Measurements from ENCODE around the gene BABAM2.

DNA sequence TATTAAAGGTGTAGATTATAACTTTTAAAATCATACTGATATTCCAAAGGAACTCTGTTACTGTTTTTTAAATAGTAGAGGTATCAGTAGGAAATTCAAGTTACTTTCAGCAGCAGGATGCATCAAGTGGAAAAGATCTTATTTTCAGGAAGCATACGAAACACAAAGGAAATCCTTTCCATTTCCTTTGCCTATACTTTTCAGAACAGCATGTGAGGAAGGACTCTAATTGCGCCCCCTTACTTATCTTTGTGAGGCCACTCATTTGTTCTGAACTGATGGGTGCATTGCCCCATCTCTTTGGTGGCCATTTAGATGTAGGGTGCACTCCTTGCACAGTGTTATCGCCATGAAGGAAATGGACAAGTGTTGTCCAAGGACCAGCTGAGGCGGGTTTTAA lies 145.3 kb downstream of the BABAM2 start:
- TF ChIP-seq POLR2A (IDR thresholded peaks at IDR 0.05) (no peak), EP300 (IDR thresholded peaks at IDR 0.05) (no peak), POLR2AphosphoS5 (IDR thresholded peaks at IDR 0.05) (no peak)
- TF ChIP-seq, protein P1, sequence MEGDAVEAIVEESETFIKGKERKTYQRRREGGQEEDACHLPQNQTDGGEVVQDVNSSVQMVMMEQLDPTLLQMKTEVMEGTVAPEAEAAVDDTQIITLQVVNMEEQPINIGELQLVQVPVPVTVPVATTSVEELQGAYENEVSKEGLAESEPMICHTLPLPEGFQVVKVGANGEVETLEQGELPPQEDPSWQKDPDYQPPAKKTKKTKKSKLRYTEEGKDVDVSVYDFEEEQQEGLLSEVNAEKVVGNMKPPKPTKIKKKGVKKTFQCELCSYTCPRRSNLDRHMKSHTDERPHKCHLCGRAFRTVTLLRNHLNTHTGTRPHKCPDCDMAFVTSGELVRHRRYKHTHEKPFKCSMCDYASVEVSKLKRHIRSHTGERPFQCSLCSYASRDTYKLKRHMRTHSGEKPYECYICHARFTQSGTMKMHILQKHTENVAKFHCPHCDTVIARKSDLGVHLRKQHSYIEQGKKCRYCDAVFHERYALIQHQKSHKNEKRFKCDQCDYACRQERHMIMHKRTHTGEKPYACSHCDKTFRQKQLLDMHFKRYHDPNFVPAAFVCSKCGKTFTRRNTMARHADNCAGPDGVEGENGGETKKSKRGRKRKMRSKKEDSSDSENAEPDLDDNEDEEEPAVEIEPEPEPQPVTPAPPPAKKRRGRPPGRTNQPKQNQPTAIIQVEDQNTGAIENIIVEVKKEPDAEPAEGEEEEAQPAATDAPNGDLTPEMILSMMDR (IDR thresholded peaks at IDR 0.05) = no peak
